Astrocyte of the hippocampus (primary cell): Measurements from ENCODE around the gene CBX7.

ENCODE experiments used
- DNase-seq: peaks from one replicate; pipeline ENCODE4 v3.0.0; 2011; ENCODE audit warnings: low read depth, low spot score

Gene CBX7

DNA sequence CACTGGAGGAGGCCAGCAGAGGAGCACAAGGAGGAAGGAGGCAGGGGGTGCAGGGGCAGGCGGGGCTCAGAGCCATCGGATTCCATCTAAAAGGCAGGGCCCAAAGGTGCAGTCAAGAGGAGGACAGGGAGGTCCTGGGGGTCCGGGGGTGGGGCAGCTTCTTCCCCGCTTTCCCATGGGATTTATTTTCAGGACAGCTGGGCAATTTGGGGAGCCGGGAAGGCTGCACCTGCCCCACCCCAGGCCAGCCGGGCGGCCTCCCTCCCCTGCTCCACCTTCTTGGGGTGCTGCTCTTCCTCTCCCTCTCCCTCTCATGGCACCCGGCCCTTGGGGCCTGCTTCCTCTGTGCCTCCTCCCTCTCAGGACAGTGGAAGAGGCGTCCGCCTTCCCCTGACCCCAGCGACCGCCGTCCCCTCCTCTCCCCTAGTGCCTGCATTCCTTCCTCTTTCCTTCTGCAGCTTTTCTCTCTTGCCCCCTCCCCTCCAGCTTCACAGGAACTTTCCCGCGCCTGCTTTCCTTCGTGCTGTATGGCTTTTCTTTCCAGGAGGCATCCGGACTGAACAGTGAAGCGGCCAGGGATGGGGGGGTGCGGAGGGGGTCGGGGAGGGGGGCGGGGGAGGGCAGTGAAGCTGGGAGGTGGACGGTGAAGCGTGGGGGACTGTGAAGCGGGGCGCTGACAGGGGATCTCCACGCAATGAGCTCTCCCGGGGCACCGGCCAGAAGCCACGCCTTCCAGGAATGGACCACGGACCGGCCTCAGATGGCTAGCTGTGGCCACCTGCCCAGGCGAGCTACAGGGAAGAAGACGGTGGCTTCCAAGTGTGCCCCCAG is 28.5 kb downstream of the CBX7 start:
- no peak for DNase-seq

- DNase-seq: no peak
These were observed 29.6 kb downstream of the CBX7 start for GRCh38 chr22:39122772-39123470.

GRCh38 chr22:39120983-39121382 is 31.5 kb downstream of the CBX7 start:
- DNase-seq: no peak

DNA sequence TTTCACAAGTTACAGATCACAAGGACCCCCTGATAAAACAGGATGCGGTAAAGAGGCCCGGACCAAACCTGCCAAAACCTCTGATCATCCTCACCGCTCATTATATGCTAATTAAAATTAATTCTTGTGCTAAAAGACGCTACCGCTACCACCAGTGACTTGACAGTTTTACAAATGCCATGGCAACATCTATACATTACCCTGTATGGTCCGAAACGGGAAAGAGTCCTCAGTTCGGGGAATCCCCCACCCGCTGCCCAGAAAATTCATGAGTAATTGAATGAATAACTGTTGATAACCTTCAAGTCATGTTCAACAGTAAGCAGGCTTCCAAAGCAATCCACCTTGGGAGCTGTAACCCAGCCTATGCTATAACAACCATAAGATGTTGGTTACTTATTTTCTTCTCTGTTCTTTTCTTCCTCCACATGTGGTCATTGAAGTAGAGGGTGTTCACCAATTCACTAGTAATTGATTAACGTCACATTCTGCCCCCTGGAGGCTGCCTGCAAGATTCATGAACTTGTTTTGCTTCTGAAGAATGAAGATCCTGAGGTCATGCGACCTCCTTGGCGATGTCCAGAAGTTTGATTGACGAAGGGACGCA is 34.8 kb downstream of the CBX7 start:
- DNase-seq: peak; percentile 30

- no peak for DNase-seq
These were observed 36.4 kb downstream of the CBX7 start for GRCh38 chr22:39115977-39116621.

DNA sequence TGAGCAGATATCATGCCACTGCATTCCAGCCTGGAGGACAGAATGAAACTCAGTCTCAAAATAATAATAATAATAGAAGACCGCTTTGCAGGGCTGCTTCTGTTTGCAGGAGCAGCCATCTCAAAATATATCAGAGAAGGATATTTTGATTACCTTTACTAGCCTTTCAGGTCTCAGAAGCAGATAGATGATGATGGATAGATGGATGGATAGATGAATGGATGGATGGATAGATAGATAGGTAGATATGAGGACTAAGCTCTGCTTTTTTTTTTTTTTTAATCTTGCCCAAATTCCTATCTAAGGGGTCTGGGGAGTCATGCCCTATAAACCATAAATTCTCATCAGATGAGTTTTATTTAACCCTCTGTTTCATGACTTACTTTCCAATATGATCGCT is 36.9 kb downstream of the CBX7 start:
- no peak for DNase-seq

- no peak for DNase-seq
These were observed 38.4 kb downstream of the CBX7 start for GRCh38 chr22:39114112-39114511.

GRCh38 chr22:39110631-39111561 is 41.6 kb downstream of the CBX7 start:
- no peak for DNase-seq

GRCh38 chr22:39109361-39109760 is 43.1 kb downstream of the CBX7 start:
- no peak for DNase-seq

DNA sequence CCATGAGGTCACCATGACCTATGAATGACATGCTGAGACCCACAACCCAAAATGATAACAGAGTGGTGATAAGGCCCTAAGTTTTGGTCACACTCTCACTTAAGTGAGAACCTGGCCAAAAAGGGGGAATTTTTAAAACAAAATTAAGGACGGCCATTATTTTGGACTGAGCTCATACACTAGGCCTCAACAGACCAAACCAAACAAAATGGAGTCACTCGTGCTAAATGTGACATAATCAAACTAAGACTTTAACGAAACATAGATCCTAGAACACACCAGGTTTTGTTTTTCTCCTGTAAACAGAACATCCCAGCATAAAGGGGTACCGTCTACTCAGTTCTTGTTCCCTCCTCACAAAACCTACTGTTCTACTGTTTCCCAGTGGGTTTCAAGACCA is 44.0 kb downstream of the CBX7 start:
- no peak for DNase-seq

DNA sequence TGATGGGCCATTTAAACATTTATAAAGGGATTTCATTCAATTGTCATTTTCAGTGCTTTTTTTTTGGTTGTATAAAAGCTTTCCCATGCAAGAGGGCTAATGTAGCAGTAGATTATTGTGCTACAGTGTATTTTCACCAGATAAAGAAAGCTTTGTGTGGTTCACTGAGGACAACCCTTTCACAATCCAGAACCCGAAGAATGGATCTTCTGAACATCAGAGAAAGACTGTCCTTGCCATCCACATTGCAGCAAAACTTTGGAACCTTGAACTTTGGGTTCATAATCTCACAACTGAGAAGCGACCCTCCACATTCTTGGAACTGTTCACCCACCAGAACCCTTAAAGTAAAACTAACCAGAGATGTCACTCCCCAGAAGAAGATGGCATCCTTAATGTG is 46.2 kb downstream of the CBX7 start:
- DNase-seq: no peak

- no peak for DNase-seq
These were observed 49.0 kb downstream of the CBX7 start for GRCh38 chr22:39103431-39103830.

DNA sequence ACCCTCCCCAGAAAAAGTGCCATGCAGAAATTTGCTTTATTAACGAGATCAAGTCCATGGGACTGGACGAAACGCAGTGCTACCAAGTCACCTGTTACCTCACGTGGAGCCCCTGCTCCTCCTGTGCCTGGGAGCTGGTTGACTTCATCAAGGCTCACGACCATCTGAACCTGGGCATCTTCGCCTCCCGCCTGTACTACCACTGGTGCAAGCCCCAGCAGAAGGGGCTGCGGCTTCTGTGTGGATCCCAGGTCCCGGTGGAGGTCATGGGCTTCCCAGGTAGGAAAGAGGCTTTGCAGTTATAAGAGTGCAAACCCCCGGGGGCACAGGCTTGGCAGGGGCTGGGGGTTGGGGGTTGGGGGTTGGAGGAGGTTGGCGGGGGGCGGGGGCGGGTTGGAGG is 51.3 kb downstream of the CBX7 start:
- DNase-seq: no peak

DNA sequence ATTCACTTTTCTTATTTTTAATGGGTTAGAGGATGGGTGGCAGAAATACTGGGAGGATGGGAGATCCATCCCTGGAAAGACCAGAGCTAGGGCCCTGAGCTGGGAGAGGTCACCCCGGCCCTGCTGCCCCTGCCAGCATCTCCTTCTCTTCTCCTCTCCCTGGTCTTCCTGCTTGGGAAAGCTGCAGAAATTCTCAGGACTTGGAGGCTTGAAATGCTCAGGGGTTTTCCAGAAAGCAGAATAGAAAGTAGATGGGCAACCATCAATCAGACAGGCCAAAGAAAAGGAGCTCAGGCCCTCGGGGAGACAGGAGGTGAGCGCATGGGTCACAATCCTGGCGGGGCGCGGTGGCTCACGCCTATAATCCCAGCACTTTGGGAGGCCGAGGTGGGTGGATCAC is 53.9 kb downstream of the CBX7 start:
- DNase-seq: no peak

DNA sequence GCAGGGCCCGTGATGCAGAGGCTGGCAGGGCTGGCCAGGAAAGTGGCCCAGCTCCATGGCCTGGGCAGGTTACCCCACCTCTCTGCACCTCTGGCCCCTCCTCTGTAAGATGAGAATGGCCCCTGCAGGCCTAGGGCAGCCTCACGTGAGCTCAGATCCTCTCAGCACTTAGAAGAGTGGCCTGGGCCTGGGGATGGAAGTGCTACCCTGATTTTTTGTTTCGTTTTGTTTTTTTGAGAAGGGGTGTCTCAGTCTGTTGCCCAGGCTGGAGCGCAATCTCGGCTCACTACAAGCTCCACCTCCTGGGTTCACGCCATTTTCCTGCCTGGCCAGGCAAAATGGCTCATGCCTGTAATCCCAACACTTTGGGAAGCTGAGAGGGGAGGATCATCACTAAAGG is 54.5 kb downstream of the CBX7 start:
- DNase-seq: no peak

- peak; percentile 10 for DNase-seq
These were observed 55.1 kb downstream of the CBX7 start, which contains the start of gene APOBEC3H for GRCh38 chr22:39097098-39098020. Gene APOBEC3H, plus strand, starts transcription at chr22:39097244. Its CDS starts 3,035 bp downstream, at chr22:39100279.

DNA sequence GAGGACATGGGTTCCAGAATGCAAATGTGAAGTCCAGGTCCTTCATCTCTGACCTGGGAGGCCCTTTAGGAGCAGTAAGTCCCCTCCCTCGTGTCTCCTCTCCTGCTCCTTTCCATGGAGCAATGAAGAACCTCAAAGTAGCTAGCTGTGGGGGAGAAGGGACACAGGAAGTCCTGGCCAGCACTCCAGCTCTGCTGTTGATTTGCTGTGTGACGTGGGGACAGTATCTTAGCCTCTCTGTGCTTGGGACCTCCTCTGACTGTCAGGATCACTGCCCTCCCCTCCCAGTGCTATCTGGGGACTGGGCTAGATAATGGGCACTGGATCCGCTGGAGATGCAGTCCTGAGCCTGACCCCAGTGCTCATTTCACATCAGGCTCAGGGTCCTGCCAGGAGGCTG is 56.5 kb downstream of the CBX7 start:
- no peak for DNase-seq

DNA sequence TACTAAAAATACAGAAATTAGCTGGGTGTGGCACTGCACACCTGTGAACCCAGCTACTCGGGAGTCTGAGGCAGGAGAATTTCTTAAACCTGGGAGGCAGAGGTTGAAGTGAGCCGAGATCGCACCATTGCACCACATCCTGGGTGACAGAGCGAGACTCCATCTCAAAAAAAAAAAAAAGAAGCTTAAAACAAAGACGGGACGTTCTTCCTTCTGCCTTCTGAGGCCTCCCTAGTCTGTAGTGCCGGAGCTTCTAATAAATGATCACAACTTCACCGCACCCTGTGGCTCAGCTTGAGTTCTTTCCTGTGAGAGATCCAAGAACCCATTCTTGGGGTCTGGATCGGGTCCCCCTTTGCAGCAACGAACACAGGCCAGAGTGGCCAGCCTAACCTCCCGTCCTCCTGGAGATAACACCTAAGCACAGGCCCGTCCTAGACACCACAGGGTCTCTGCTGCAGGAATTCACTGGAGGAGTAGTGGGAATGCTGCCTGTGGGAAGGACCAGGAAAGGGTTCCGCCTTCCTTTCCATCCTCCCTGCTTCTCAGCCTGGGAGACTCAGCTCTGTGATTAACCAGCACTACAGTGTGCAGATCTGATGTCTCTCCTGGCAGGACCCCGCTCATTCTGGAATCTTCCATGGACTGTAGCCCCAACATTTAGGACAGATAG is 57.6 kb downstream of the CBX7 start:
- DNase-seq: no peak

DNA sequence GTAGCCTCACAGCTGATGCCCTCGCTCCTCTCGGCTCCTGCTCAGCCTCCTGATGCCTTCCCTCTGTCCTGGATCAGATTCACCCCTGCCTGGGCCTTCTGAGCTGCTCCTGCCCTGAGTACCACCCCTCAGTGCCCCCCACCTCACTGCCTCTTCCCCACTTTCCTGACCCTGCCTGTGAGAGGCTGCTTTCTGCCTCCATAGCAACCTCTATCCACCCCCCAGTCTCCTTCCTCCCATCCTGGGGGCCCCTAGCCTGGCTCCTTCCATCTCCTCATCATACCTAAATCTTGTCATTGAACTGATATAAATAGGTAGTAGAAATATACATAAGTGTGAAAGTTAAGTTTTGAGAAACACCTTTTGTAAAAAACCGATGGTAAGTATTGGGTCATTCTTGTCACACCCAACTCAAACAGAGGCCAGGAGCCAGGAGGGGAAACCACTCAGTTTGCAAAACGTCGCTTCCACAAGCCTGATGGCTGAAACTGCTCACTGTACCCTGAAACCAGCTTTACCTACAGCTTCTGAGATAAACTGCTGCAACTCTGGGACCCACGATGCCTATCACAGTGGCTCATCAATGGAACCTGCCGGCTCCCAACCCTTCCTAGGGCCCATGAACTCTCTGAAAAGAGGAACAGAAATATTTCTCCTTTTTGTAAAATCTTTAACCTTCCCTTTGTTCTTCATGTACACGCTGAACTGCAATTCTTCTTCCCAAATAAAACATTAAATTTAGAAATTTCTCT is 60.2 kb downstream of the CBX7 start:
- DNase-seq: no peak
